DMS53 treated with DMSO at 0.1 percent for 48 hours (cell line): Measurements from ENCODE around the gene NPM3.

Experiments used
- DNase-seq: peaks from one replicate; lab custom pipeline; 2025; ENCODE audit not compliant: unreplicated experiment; lab: John Stamatoyannopoulos, UW

Gene NPM3

GRCh38 chr10:101782811-101783735, at the start of gene NPM3:
TSS of gene NPM3 (minus strand) at chr10:101783446. CDS start at chr10:101783390, 56 bp downstream.
- peak; percentile 52 for DNase-seq

GRCh38 chr10:101832325-101832771, 49.1 kb upstream of the NPM3 start:
- no peak for DNase-seq

GRCh38 chr10:101831169-101831811, 48.0 kb upstream of the NPM3 start:
- DNase-seq = no peak

GRCh38 chr10:101830322-101831168, 47.3 kb upstream of the NPM3 start:
- peak; percentile 72 for DNase-seq

GRCh38 chr10:101829561-101830315, 46.5 kb upstream of the NPM3 start:
- DNase-seq = no peak

GRCh38 chr10:101828766-101829551, 45.7 kb upstream of the NPM3 start:
- no peak for DNase-seq

GRCh38 chr10:101827919-101828600, 44.8 kb upstream of the NPM3 start:
- DNase-seq = no peak

- no peak for DNase-seq
These were observed 43.7 kb upstream of the NPM3 start for GRCh38 chr10:101826852-101827434.

GRCh38 chr10:101824736-101825135, 41.5 kb upstream of the NPM3 start:
- no peak for DNase-seq

GRCh38 chr10:101818872-101819633, 35.8 kb upstream of the NPM3 start:
- DNase-seq = peak; percentile 52

GRCh38 chr10:101818119-101818871, 35.0 kb upstream of the NPM3 start, which contains the start of gene OGA:
TSS of gene OGA (minus strand) at chr10:101818444. CDS start at chr10:101818022, 422 bp downstream.
- DNase-seq = peak; percentile 98

GRCh38 chr10:101817337-101818118, 34.3 kb upstream of the NPM3 start:
- DNase-seq = no peak

- DNase-seq = no peak
These were observed 33.7 kb upstream of the NPM3 start for GRCh38 chr10:101816913-101817336.

- DNase-seq = no peak
These were observed 33.1 kb upstream of the NPM3 start for GRCh38 chr10:101816376-101816775.

GRCh38 chr10:101814466-101815071, 31.3 kb upstream of the NPM3 start:
- no peak for DNase-seq

- no peak for DNase-seq
These were observed 29.4 kb upstream of the NPM3 start for GRCh38 chr10:101812606-101813005.
